ENCODE results near the gene KATNB1. TPM values are rescaled to one million over a fixed set of nuclear protein-coding genes. Genes with fewer than 3 reads are reported as not detected.

Gene KATNB1
- total RNA-seq, 6 experiments from 2014 or later: 5.6 to 17.5 (median 8.5) TPM

DNA sequence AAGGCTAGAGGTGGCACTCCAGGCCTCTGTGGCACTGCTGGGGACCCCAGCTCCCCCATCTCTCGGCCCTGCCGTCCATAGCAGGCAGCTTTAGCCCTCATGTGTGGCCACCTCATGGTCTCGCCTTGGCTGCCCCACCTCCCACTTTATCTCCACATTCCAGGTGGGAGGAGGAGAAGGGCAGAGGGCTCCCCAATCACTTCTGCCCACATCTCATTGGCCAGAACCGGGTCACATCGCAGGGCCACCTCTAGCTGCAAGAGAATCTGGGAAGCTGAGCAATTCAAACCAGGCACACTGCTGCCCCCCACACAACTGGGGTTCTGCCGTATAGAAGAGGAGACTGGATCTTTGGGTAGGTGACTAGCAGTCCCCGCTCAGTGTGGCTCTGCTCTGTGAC, 39.3 kb upstream of the KATNB1 start:
- ATAC-seq (no peak), DNase-seq (no peak)
- peaks cover 0 to 24% (median 2%) of the 10 kb centered on the region in 4 donors for H3K4me1 ChIP-seq
- TF ChIP-seq POLR2A (IDR thresholded peaks at IDR 0.05) (no peak), CTCF (IDR thresholded peaks at IDR 0.05) (no peak)
- no peaks in the 10 kb centered on the region for H3K36me3 ChIP-seq
- 71% methylated on average over 1 of the region's 7 CpGs for WGBS (ENCODE audit: insufficient coverage, low coverage, low lambda C conversion rate, missing lambda C conversion rate)
- no peaks in the 10 kb centered on the region for H3K9me3 ChIP-seq
- H3K4me3 ChIP-seq: no peak overlapping the region
- H3K27ac ChIP-seq: no peak overlapping the region
- intact Hi-C loops (cut with DNase I): no loop called here
- no peaks in the 10 kb centered on the region for H3K27me3 ChIP-seq

DNA sequence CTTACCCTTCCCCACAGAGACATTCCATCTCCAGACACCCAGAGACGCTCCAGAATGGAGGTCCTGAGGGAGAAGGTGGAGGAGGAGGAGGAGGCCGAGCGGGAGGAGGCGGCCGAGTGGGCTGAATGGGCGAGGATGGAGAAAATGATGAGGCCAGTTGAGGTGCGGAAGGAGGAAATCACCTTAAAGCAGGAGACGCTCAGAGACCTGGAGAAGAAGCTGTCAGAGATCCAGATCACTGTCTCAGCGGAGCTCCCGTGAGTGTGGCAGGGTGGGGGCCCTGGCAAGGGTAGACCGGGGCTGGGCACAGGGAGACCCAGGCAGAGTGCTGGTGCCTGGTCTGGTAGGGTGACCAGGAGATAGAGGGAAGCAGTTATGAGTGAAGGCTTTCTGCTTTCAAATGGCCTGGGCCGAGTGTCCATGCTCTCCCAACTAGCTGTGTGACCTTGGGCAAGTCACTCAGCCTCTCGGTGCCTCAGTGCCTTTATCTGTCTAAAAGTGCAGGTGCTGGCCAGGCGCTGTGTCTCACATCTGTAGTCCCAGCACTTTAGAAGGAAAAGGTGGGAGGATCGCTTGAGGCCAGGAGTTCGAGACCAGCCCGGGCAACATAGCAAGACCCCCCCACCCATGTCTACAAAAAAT, 37.6 kb upstream of the KATNB1 start:
- Histone ChIP-seq H3K27ac (no peak overlapping the region), H3K36me3 (no peaks in the 10 kb centered on the region), H3K27me3 (no peaks in the 10 kb centered on the region), H3K4me1 (peaks cover 0 to 29% (median 2%) of the 10 kb centered on the region in 4 donors), H3K4me3 (no peak overlapping the region), H3K9me3 (no peaks in the 10 kb centered on the region)
- DNase-seq (no peak), ATAC-seq (no peak)
- intact Hi-C loops (cut with DNase I): no loop called here
- TF ChIP-seq CTCF (IDR thresholded peaks at IDR 0.05): no peak
- TF ChIP-seq POLR2A (IDR thresholded peaks at IDR 0.05): no peak
- 86% methylated on average over 8 of the region's 17 CpGs for WGBS (ENCODE audit: insufficient coverage, low coverage, low lambda C conversion rate, missing lambda C conversion rate)

DNA sequence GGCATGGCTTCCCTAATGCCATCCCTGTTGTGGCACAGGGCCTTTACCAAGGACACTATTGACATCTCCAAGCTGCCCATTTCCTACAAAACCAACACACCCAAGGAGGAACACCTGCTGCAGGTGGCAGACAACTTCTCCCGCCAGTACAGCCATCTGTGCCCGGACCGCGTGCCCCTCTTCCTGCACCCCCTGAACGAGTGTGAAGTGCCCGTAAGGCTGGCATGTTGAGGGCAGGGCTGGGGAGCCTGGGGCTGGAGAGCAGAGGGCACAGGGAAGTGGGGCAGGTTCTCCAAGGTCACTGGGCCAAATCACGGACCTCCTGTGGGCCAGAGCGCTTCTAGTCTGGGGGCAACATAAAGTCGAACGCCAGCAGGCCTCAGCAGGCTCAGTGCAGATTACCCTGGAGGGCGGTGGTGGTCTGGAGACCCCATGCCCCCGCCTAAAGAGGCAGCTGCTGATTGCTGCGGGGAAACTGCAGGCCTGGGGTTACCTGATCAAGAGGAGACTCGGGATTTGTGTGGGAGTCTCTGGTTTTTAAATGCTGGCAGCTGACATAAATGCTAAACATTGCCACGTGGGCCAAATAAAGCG, 36.7 kb upstream of the KATNB1 start:
- TF ChIP-seq CTCF (IDR thresholded peaks at IDR 0.05) (no peak), POLR2A (IDR thresholded peaks at IDR 0.05) (no peak)
- no CpG with 5 or more reads among the region's 16 CpGs for WGBS (ENCODE audit: insufficient coverage, low coverage, low lambda C conversion rate, missing lambda C conversion rate)
- no peaks in the 10 kb centered on the region for H3K36me3 ChIP-seq
- intact Hi-C loops (cut with DNase I): no loop called here
- no peak overlapping the region for H3K4me3 ChIP-seq
- H3K27ac ChIP-seq: no peak overlapping the region
- H3K27me3 ChIP-seq: no peaks in the 10 kb centered on the region
- H3K4me1 ChIP-seq: peaks cover 0 to 29% (median 4%) of the 10 kb centered on the region in 4 donors
- no peaks in the 10 kb centered on the region for H3K9me3 ChIP-seq
- DNase-seq: no peak
- ATAC-seq: no peak

DNA sequence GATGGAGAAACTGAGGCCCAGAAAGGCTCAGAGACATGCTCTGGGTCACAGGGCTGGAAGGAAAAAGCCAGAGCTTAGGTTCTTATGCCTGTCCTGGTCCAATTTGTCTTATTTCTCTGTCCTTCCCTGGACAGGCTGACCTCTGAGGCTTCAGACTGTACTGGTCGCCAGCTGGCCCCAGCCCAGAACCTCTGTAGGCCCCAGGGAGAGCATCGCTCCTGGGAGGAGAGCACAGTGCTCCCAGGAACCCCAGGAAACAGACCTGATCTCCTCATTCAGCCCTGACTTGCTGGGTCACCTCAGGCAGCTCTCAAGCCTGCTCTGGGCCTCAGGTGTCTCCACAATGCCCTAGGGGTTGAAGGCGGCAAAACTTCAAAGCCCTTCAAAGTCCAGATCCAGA, 36.1 kb upstream of the KATNB1 start:
- WGBS (ENCODE audit: insufficient coverage, low coverage, low lambda C conversion rate, missing lambda C conversion rate): 60% methylated on average over 1 of the region's 3 CpGs
- no peak for DNase-seq

More for the DNA sequence above, 36.1 kb upstream of the KATNB1 start:
- no peak for ATAC-seq
- TF ChIP-seq POLR2A (IDR thresholded peaks at IDR 0.05) (no peak), CTCF (IDR thresholded peaks at IDR 0.05) (no peak)
- H3K9me3 ChIP-seq: no peaks in the 10 kb centered on the region
- no peaks in the 10 kb centered on the region for H3K27me3 ChIP-seq
- intact Hi-C loops (cut with DNase I): no loop called here
- H3K27ac ChIP-seq: no peak overlapping the region
- peaks cover 0 to 30% (median 5%) of the 10 kb centered on the region in 4 donors for H3K4me1 ChIP-seq
- no peaks in the 10 kb centered on the region for H3K36me3 ChIP-seq
- no peak overlapping the region for H3K4me3 ChIP-seq

Data from right lobe of liver (tissue), 6 donors.